Muscle of back (tissue), 13 donors: ENCODE results near the gene COG2. TPM values are rescaled to one million over a fixed set of nuclear protein-coding genes. Genes with fewer than 3 reads are reported as not detected.
"Not testable (repeated sequence)": the region's sequence is repeated elsewhere in the genome, so short reads cannot be mapped to it uniquely, and the experiment has no call there.

Source experiments
- DNase-seq, 3 donors: peaks; one replicate each; pipeline versions ENCODE4 v3.0.0 to v3.0.0-alpha.2; 2013
- long read RNA-seq, 9 donors: transcript quantifications; one replicate each; lab custom pipeline, GENCODE V29; 2026
- polyA plus RNA-seq, 10 donors: library from polyadenylated mRNA; unstranded; fragments of 120-200 nt; gene quantifications; one replicate each; pipeline ENCODE4 v1.2.1, GENCODE V29; 2013; ENCODE audit not compliant: insufficient read length in 10 of 10

COG2 gene
- polyA plus RNA-seq, result 10 to 100 TPM; 18.1 to 26.2 (median 21.3) TPM
- long read RNA-seq, donor 1, partial matches to known transcripts, result 0 of 4 reads
- long read RNA-seq, donor 1, other reads (novel, unspliced or antisense), result 0 of 4 reads
- long read RNA-seq, donor 2, partial matches to known transcripts, result 0 of 1 reads
- long read RNA-seq, donor 2, other reads (novel, unspliced or antisense), result 0 of 1 reads
- long read RNA-seq, donor 3, result 0 reads
- long read RNA-seq, donor 4, partial matches to known transcripts, result 0 of 2 reads
- long read RNA-seq, donor 4, other reads (novel, unspliced or antisense), result 0 of 2 reads
- long read RNA-seq, donor 5, partial matches to known transcripts, result 0 of 2 reads
- long read RNA-seq, donor 5, other reads (novel, unspliced or antisense), result 0 of 2 reads
- long read RNA-seq, donor 6, partial matches to known transcripts, result 0 of 1 reads
- long read RNA-seq, donor 6, other reads (novel, unspliced or antisense), result 0 of 1 reads
- long read RNA-seq, donor 7, result 0 reads
- long read RNA-seq, donor 8, partial matches to known transcripts, result 0 of 2 reads
- long read RNA-seq, donor 8, other reads (novel, unspliced or antisense), result 0 of 2 reads
- long read RNA-seq, donor 9, result 0 reads

- peak; percentile 90 to 97 (median 96) for DNase-seq
Measured at GRCh38 chr1:230642263-230642959, at the start of gene COG2. COG2 (plus strand) TSS chr1:230642481; CDS start chr1:230642607, 126 bp downstream.

DNA sequence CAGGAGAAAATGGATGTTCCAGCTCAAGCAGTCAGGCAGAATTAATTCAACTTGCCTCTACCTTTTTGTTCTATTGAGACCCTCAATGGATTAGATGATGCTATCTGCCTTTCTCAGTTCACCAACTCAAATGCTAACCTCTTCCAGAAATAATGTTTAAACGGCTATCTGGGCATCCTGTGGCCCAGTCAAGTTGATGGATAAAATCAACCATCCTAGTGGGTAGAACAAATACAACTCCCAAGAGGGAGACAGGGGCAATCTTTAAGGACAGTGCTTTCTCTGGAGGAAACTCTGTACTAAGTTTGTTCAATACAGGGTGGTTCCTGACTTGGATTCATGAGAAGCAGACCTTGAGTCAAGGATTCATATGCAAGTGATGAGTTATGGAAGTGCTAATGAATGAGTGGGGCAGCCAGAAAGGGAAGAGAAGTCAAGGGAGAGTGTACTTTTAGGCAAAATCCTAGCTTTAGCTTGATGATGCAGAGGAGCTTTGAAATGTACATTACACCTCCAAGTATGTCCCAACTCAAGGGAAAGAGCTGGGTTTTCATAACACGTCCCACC lies 49.4 kb upstream of the COG2 start:
- no peak for DNase-seq

DNA sequence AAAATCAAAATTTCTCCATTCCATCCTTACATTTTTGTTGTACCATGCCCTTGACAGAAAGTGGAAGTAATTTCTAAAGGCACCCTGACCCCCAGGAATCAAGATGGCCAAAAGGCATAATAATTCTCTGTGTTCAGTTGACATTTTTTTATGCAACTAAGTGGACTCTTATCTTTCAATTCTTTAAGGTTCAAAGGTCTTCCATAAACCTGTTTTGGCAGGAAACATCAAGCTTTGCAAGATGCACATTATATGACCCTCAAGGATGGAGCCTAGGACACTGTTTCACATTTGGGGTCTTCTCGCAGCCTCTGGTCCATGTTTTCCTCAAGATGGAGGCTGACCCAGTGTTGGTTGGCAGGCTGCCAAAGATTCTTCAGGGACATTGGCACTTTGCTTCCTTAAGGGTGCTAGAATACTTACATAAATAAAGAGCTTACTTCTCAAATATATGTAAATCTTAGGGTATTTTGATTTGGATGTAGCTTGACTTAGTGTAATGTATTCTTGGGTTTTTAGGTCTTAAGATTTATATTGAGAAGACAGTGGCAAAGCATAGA lies 48.0 kb upstream of the COG2 start:
- DNase-seq, result no peak

DNA sequence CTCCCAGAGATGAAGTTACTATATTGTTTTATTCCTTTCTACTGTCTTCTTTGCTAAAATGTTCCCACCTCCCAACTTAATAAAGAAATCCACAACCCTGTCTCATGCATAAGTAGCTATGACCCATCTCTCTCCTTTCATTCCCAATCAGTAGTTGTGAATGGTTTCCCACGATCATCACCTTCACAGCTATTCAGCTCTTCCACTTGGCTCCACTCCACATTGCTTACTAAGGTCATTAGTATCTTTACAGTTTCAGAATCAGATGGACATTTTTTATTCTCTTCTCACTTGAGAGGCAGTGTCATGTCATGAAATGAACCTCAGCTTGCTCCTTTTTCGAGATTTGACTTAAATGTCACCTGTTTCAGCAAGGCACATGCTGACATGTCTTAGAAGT lies 47.1 kb upstream of the COG2 start:
- no peak for DNase-seq

DNA sequence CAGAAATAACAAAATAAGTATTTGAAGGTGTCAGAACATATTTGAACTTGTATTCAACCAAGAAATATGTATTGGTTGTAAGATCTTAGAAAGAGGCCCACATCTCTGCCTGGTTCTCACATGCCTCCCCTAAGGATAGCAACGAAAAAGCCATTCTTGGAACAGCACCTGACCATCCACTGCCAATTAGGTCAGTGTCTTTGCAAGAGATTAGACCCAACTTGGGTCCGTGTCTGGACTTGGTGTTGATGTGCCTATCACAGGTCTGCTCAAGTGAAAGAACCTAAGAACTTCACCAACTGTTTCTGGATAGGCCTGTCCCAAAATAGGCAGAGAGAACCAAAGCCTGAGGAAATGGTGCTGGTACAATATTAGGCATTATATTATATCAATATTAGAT lies 46.0 kb upstream of the COG2 start:
- no peak for DNase-seq

DNA sequence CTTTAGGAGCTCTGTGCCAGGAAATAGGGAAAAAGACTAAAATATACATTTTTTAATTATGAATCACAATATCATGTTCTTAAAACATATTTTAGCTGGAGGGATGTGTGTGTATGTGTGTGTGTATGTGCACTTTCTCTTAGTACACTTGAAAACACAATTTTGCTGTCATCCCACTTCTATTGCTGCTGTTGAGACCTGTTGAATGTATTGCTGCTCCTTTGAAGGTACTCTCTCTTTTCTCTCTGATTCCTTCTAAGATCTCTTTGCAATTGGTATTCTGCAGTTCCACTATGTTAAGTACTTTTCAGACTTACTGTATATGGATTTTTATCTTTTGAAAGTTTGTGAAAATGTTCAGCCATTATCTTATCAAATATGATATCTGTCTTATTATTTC lies 43.5 kb upstream of the COG2 start:
- DNase-seq, result no peak

DNA sequence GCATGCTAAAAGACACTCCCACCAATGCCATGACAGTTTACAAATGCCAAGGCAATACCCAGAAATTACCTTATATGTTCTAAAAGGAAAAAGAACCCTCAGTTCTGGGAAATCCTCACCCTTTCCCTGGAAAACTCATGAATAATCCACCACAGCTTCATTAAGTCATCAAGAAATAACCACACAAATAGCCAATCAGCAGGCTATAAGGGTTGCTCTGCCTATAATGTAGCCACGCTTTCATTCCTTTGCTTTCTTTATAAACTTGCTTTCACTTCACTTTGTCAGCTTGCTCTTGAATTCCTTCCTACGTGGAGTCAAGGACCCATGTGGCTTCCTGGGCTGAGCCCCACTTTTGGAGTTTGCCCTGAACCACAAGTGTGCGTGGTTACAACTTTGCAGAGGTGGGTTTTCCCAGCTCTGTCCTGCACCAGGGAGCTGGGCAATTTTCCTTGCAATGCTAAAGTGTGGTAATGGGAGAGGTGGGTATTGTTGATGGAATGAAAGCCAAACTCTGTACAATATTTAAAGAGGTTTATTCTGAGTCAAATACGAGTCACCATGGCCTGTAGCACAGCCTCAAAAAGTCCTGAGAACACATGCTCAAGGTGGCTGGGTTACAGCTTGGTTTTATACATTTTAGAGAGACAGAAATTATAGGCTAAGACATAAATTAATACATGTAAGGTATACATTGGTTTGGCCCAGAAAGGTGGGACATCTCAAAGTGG lies 42.2 kb upstream of the COG2 start:
- DNase-seq, result no peak

GRCh38 chr1:230600657-230601400 lies 41.5 kb upstream of the COG2 start:
- DNase-seq, result not testable (repeated sequence)

GRCh38 chr1:230609208-230609607 lies 33.1 kb upstream of the COG2 start:
- DNase-seq, result no peak

GRCh38 chr1:230610589-230610988 lies 31.7 kb upstream of the COG2 start:
- DNase-seq, result no peak

GRCh38 chr1:230611128-230611877 lies 31.0 kb upstream of the COG2 start:
- peak in 1 of 3 donors; percentile 37 for DNase-seq

DNA sequence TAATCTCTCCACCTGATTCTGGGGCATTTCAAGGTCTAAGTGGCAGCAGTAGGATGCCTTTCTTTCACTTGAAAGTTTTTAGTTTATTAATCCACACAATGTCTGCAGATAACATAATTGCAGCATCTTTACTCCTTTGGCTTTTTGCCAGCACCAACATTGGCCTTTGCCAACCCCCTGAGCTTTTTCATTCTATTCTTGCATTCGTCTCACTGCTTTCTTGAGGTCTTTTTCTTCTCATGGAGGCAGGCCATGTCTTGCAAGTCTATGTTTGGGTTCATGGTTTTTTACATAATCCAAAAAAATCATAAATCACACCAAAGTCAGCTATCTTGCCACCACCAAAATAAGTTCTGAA lies 30.4 kb upstream of the COG2 start:
- DNase-seq, result no peak

- DNase-seq, result no peak
Measured at GRCh38 chr1:230612651-230613050, 29.6 kb upstream of the COG2 start.

DNA sequence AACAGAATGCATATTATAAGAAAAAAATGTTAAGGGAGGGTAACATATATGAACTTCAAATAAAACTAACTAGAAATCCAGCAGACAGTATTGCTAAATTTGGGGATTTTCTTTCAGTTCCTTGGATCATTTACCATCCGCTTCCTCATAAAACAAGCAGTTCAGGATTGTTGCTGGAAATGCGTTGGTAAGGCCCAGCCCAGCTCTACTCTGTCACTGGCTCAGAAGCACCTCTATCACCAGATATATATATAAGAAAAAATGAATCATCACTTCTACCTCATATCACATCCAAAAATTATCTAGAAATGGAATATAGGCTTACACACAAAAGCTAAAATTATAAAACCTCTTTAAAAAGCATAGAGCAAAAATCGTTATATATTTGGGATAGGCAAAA lies 28.2 kb upstream of the COG2 start:
- DNase-seq, result no peak

GRCh38 chr1:230618537-230618936 lies 23.7 kb upstream of the COG2 start:
- DNase-seq, result no peak

DNA sequence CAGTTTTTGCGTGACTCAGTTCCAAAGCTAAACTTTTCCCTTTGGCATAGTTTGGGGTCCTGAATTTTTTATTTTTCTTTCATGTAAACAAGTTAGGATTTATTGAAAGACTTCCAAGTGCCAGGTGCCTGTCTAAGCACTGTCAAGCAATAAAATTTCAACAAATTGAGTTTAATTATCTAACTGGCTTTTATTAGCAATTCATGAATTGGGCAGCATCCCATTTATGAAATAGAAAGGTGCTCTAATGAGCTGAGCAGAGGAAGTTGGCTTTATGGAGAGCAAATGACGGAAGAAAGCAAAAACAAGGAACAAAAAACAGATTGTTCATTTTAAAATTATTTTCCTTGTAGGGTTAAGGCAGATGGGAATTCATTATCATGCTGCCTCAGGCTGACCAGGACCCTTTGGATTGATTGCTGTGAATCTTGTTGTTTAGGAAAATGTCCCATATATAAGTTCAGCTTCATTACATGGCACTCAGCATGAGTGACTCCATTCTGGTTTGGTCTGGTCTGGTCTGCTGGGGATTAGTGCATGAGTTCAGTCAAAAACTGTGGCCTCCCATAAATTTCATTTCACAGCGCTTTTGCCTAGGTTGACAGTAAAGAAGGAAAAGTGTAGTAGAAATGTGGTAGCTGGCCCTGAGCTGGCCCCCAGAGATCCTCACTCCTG lies 21.5 kb upstream of the COG2 start:
- no peak for DNase-seq

GRCh38 chr1:230621324-230622030 lies 20.8 kb upstream of the COG2 start:
- DNase-seq, result peak; percentile 59 to 77 (median 77)

GRCh38 chr1:230622151-230622550 lies 20.1 kb upstream of the COG2 start:
- no peak for DNase-seq
